Stimulated activated CD4-positive, alpha-beta T cell treated with anti-CD3 and anti-CD28 coated beads, Interleukin-4, amount 100 ng/mL, for 48 hours (primary cell): ENCODE results near the gene LBX2.

Source experiments
- DNase-seq, 2 donors: peaks; one replicate each; pipeline ENCODE4 v3.0.0-alpha.2; 2020; ENCODE audit warnings: low read depth in 2 of 2

The LBX2 gene, protein sequence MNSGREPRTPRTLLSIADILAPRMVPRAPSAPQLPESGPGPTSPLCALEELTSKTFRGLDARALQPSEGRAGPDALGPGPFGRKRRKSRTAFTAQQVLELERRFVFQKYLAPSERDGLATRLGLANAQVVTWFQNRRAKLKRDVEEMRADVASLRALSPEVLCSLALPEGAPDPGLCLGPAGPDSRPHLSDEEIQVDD

DNA sequence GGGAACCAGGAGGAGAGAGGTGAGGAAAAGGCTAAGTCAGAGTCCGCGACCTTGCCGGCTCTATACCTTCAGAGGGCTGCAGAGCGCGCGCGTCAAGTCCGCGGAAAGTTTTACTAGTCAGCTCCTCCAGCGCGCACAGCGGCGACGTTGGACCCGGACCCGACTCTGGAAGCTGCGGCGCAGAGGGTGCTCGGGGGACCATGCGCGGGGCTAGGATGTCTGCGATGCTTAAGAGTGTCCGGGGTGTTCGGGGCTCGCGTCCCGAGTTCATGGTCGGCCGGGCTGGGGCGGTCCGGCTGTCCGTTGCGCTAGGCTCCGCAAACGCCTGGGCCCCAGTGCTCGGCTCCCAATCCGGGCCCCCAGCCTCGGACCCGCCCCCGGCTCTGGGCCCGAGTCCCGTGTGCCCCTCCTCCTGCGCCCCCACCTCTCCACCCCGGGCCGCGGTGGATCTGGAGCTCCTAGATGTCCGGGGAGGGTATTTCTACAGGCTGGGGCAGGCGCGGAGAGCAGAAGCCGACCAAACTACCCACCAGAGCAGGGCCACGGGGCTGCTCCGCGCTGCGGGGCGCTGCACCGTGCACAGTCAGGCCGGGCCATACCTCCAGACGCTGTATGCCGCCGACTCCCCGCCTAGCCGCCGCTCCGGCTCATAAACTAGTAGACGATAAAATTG is at the start of gene LBX2:
Gene LBX2, minus strand, starts transcription at position 337 of the 673 bp plus-strand sequence. Its CDS starts 66 bp downstream, at position 271.
- DNase-seq = peak in 1 of 2 donors; percentile 43

DNA sequence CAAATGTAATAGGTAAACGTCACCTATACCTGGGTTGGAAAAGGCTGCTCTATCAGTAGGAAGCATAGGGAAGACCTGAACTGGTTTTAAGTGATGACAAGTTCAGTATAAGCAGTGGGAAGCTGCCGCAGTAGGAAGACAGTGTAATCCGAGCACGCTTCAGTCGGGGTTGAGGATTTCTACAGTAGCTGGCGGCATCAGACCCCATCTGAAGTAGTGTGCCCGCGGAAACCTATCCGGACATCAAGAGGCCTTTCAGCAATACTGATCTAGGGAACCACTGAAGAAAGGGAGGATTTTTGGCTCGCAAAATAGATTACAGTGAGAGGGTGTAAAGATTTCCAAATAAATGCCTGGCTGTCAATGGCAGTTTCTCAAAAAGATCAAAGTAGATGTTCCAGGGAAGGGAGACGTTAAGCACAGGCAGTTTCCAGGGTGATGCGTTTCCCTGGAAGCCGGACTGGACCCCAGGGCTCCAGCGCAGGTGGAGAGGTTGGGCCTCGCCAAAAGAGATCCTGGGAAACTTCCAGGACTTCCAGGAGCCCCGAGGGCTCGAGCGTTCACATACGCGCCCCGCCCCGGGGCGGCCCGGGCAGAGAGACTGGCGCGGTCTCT is 49.0 kb upstream of the LBX2 start:
- no peak for DNase-seq

DNA sequence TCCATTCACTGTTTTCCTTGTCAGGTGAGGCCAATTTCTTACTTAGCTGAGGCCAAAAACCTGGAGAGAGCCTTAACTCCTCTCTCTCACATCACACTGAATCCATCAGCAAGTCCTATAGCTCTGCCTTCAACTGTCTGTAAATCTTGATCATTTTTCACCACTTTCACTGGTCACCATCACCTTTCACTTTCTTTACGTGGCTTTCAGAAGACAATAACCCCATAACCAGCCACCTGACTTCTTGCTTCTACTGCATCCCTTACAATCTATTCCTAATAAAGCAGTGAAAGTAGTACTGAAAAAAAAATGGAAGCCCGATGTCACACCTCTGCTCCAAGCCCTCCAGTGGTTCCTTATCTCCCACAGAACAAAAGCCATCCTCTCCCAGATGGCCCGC is 46.6 kb upstream of the LBX2 start:
- DNase-seq = no peak

DNA sequence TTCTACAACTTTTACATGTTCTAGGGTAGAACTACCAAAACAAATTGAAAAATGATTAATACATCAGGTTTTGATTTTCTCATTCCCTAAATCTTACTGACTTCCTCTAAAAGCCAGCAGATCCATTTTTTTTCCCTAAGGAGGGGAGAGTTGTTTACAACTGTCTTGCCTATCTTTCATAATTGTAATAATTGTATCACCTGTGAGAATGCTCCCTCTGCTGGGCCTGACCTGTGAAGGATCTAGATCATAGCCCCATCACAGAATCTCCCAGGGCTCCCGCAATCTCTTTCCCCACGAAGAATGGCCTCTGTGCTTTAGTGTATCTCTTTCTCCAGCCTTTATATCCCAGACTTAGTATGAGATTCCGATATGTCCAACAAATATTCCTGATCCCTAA is 45.2 kb upstream of the LBX2 start:
- DNase-seq = no peak

- DNase-seq = no peak
Observed at GRCh38 chr2:74542978-74543377, 43.6 kb upstream of the LBX2 start.

- no peak for DNase-seq
Observed at GRCh38 chr2:74540291-74540690, 40.9 kb upstream of the LBX2 start.

DNA sequence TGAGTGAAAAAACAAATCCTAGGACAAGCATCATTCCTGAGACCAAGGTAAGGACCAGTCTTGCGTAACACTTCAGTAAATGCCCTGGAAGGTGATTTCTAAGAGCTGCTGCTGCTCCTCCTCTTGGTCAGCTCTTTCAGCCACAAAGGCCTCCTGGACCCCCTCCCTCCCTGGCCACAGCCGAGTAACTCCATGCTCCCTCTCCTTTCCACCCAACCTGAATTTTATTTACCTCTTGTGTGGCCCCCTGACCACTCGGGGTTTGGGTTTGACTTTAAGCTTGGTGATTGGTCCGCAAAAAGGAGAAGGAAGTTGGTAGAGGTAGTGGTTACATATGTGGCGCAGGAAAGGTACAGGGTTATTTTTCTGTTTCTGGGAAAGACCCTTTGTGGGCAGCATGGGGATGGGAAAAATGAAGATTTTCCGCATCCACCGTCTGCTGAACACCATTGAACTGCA is 39.5 kb upstream of the LBX2 start:
- no peak for DNase-seq

DNA sequence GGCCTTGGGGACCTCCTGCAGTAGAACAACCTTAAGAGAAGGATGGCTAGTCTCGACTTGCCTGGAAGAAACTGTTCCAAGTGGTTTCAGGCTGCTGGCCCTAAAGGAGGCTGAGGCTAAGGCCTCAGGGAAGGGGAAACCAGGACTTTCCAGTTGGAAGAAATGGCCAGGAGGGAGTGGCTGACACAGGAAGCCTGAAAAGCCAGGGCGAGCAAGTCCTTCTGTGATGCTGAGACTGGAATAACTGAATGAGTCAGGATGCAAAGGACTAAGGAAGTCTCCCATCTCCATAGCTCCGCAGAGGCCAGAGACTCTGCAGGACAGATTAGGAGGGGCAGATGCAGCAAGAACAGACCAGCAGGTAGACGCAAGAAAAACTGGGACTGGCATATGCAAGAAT is 37.7 kb upstream of the LBX2 start:
- no peak for DNase-seq

GRCh38 chr2:74536166-74536950 is 37.0 kb upstream of the LBX2 start:
- no peak for DNase-seq

- no peak for DNase-seq
Observed at GRCh38 chr2:74535440-74535965, 36.1 kb upstream of the LBX2 start.

- no peak for DNase-seq
Observed at GRCh38 chr2:74534411-74534810, 35.0 kb upstream of the LBX2 start.

GRCh38 chr2:74533464-74533863 is 34.1 kb upstream of the LBX2 start:
- no peak for DNase-seq

GRCh38 chr2:74532222-74532621 is 32.8 kb upstream of the LBX2 start:
- DNase-seq = no peak

DNA sequence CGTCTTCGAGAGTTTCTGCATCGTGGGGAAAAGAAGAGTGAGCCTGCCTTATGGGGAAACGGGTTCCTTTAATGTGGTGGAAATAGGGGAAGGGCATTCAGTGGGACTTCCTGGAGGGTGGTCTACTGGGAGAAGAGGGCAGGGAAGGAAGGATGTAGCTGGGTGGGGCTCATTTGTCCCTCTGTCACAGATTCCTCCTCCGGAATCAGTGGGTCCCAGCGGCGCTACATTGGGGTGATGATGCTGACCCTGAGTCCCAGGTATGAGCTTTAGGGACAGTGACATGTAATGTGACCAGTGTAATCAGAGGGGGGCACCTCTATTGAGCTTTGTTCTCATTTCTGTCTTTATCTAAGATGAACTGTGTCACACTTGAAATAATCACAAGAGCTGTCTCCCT is 32.3 kb upstream of the LBX2 start:
- DNase-seq = no peak

- peak; percentile 30 to 42 for DNase-seq
Observed at GRCh38 chr2:74530239-74531187, 31.1 kb upstream of the LBX2 start.

- peak; percentile 88 to 94 for DNase-seq
Observed at GRCh38 chr2:74529357-74530238, 30.2 kb upstream of the LBX2 start, which contains the start of the genes AUP1 and HTRA2. TSS of gene AUP1 (minus strand) at chr2:74529706. CDS start at chr2:74529629, 77 bp downstream. TSS of gene HTRA2 (plus strand) at chr2:74529933. CDS start at chr2:74530007, 74 bp downstream.

GRCh38 chr2:74528600-74529356 is 29.4 kb upstream of the LBX2 start:
- no peak for DNase-seq

DNA sequence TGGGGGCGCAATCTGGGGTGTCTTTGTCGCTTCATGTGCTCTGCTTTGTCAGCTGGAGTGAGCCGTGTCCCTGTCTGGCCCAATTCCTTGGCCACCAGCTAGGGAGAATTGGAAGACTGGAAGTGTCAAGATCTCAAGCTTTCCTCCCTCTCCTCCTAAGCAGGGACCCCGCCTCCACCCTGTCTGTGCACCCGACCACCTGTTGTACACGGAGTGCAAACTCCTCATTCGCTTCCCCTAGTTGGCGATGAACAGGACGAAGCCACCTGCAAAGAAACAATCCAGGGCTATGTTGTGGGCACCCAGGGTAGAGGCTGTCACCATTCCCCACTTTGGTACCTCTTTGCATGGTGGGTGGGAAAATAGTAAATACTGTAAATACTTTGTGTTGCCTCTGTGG is 28.3 kb upstream of the LBX2 start:
- no peak for DNase-seq

DNA sequence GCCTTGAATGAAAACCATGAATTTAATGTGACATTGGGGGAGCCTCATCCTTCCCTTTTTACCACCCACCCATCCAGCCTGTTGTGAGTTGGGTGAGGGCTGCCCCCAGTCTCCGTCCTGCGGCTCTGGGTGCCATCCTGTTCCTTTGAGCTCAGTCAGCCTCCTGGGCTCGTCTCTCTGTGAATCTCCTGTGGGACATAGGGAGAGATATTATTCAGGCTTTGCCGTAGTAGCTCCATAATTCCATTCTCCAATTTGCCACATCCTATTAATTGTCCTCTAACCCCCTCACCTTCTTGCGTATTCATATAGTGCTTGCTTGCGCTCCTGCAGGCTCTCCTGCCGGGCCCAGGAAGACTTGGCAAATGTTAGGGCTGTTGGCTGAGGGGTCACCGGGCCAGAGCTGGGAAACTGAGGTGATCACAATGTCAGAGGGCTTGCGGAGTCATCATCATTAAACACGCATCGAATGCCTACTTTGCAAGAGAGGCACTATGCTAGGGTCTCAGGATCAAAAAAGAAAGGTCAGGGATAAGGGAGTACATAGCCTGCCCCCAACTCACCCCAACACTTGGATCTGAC is 27.3 kb upstream of the LBX2 start:
- DNase-seq = no peak
